ENCODE measurements around the gene KCP.

The KCP gene

DNA sequence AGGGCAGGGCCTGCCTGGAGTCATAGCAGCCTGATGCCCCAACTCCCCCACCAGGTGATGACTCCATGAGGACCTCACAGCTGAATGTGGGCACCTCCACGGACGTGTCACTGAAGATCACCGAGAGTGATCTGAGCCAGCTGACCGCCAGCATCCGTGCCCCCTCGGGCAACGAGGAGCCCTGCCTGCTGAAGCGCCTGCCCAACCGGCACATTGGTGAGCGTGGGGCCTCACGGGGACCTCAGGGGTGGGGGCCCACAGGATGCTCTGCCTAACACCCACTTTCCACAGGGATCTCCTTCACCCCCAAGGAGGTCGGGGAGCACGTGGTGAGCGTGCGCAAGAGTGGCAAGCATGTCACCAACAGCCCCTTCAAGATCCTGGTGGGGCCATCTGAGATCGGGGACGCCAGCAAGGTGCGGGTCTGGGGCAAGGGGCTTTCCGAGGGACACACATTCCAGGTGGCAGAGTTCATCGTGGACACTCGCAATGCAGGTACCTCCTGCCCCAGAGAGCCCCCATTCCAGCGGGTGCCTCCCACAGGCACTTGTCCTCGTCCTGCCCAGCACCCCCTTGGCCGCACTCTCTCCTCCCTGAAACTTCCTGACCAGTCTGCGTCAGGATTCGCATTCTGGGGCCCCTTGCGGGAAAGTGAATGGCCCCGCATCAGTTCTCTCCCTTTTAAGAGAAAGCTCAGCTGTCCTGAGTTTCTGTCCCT, 57.8 kb downstream of the KCP start:
- DNase-seq: no peak

DNA sequence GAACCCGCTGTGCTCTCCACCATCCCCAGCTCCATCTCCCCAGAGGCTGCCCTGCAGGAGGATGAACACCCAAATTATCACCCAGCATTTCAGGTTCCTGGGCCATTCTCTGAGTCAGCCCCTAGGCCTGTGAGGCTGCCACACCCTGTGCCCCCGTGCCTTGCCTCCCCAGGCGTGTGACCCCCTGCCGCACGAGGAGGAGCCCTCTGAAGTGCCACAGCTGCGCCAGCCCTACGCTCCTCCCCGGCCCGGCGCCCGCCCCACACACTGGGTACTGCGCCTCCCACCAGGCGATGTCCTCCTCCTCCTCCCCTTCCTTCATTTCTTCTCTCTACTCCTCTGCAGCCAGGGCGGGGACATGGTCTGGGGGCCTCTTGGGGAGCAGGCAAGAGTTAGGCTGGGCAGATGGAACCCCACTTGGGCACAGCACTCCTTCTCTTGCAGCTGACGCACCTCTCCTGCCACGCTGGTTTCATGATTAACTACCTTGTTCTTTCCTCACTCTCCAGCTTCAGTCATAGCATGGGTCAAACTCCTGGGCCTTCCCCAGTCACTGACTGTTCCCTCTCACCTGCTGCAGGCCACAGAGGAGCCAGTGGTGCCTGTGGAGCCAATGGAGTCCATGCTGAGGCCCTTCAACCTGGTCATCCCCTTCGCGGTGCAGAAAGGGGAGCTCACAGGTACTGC, 60.6 kb downstream of the KCP start:
- no peak for DNase-seq

DNA sequence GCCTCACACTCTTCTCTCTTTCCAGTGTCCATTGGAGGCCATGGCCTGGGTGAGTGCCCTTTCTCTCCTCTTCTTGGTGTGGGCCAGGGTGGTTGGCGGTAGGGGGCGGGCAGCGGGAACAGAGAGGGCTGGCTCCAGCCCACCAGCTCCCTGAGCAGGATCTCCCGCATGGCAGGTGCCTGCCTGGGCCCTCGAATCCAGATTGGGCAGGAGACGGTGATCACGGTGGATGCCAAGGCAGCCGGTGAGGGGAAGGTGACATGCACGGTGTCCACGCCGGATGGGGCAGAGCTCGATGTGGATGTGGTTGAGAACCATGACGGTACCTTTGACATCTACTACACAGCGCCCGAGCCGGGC, 61.4 kb downstream of the KCP start:
- DNase-seq: no peak

DNA sequence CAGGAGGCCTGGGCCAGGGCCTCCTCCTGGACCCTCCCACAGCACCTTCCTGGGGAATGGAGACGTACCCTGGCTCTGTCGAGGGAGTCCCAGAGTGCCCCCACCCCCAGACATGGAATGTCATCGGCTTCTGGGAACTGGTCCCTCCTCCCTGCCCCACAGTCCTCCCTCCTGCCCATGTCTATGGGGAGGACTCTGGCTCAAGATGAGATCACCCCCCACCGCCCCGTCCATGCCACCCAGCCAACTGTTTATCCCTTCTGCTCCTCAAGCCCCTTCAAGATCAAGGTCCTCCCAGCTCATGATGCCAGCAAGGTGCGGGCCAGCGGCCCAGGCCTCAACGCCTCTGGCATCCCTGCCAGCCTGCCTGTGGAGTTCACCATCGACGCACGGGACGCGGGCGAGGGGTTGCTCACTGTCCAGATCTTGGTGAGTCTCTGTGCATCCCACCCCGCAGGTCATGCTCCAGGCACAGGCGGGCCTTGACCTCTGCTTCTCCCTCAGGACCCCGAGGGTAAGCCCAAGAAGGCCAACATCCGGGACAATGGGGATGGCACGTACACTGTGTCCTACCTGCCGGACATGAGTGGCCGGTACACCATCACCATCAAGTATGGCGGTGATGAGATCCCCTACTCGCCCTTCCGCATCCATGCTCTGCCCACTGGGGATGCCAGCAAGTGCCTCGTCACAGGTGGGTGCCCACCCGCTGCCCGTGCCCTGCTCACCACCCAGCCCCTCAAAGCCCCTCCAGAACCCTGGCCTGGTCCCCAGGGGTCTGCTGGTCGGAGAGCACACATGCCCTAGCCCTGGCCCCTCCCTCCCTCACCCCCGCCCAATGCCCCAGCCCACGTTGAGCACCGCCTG, 62.0 kb downstream of the KCP start:
- DNase-seq: no peak

DNA sequence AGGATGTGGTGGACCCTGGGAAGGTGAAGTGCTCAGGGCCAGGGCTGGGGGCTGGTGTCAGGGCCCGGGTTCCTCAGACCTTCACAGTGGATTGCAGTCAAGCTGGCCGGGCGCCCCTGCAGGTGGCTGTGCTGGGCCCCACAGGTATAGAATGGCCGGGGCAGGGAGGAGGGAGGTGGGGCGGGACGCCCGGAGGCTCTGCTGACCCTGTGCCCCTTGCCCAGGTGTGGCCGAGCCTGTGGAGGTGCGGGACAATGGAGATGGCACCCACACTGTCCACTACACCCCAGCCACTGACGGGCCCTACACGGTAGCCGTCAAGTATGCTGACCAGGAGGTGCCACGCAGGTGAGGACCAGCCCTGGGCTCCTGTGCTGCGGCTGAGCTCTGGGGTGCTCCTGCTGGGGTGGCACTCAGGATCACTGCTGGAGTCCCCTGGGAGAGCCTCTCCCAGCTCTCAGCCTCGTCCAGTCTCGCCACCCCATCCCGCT, 62.7 kb downstream of the KCP start:
- no peak for DNase-seq

DNA sequence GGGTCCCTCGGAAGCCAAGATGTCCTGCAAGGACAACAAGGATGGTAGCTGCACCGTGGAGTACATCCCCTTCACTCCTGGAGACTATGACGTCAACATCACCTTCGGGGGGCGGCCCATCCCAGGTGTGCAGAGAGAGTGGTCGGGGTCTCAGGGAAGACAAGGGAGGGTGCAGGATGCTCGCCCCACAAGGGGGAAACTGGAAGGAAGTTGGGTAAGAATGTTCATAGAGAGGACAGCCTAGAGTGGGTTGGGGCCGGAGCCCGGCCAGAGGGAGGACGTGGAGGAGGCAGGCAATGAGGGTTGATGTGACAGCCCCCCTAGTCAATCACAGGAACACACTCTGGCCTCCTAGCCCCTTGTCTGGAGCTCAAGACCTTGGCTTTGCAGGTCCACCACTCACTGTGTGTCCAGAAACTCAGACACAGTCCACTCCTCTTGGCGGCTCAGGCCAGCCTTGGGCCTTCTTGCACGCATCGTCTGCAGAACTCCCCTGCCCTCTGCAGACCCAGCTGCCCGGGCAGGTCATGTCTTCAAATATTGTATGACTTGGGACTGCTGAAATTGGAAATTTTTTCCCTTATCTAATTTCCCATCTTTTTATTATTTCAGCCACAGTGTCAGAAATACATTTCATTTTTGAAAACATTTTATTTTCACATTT, 63.6 kb downstream of the KCP start:
- no peak for DNase-seq

DNA sequence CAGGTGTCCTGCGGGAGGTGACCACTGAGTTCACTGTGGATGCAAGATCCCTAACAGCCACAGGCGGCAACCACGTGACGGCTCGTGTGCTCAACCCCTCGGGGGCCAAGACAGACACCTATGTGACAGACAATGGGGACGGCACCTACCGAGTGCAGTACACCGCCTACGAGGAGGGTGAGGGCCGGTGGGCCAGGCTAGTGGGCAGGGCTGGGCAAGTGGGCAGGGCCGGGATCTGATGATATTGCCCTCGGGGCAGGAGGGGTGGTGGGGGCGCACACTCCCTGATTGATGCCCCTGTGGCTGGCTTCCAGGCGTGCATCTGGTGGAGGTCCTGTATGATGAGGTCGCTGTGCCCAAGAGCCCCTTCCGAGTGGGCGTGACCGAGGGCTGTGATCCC, 64.5 kb downstream of the KCP start:
- no peak for DNase-seq

DNA sequence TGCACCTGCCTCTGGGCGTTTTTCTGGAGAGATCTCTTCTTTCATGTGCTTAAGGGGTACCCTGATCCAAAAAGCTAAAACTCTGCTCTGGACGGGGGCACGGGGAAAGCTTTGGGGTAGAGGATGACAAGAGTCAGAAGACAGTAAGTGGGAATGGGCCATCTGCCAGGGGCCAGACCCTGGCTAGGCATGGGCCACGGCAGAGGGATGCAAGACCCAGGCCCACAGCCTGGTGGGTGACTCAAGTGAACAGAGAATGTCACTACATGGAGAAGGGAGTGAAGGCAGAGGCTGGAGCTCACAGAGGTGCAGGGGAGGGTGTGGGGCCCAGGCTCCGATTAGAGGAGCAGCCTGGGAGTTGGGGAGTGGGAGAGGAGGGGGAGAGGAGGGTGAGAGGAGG, 65.0 kb downstream of the KCP start:
- no peak for DNase-seq

DNA sequence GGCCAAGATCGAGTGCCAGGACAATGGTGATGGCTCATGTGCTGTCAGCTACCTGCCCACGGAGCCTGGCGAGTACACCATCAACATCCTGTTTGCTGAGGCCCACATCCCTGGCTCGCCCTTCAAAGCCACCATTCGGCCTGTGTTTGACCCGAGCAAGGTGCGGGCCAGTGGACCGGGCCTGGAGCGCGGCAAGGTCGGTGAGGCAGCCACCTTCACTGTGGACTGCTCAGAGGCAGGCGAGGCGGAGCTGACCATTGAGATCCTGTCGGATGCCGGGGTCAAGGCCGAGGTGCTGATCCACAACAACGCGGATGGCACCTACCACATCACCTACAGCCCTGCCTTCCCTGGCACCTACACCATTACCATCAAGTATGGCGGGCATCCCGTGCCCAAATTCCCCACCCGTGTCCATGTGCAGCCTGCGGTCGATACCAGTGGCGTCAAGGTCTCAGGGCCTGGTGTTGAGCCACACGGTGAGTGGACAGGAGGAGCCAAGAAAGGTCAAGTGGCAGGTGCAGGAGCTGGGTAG, 65.7 kb downstream of the KCP start:
- no peak for DNase-seq

DNA sequence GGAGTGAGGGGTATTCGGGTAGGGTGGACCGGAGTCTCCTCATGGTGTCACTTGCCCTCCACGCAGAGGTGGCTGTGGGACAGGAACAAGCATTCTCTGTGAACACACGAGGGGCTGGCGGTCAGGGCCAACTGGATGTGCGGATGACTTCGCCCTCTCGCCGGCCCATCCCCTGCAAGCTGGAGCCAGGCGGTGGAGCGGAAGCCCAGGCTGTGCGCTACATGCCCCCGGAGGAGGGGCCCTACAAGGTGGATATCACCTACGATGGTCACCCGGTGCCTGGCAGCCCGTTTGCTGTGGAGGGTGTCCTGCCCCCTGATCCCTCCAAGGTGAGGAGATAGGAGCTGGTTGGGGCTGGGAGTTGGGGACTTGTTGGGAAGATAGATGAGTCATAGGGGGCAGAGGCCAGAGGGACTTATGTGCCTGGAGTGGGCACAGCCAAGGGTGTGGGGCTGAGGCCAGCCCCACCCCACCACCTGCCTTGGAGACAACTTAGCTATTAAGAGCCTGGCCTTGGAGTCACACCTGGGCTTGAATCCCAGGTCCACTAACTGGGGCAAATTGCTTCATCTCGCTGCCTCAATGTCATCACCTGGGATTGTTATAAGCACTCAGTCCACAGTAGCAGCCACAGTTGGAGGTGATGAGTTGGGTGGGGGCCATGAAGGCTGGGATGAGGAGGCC, 66.4 kb downstream of the KCP start:
- no peak for DNase-seq

DNA sequence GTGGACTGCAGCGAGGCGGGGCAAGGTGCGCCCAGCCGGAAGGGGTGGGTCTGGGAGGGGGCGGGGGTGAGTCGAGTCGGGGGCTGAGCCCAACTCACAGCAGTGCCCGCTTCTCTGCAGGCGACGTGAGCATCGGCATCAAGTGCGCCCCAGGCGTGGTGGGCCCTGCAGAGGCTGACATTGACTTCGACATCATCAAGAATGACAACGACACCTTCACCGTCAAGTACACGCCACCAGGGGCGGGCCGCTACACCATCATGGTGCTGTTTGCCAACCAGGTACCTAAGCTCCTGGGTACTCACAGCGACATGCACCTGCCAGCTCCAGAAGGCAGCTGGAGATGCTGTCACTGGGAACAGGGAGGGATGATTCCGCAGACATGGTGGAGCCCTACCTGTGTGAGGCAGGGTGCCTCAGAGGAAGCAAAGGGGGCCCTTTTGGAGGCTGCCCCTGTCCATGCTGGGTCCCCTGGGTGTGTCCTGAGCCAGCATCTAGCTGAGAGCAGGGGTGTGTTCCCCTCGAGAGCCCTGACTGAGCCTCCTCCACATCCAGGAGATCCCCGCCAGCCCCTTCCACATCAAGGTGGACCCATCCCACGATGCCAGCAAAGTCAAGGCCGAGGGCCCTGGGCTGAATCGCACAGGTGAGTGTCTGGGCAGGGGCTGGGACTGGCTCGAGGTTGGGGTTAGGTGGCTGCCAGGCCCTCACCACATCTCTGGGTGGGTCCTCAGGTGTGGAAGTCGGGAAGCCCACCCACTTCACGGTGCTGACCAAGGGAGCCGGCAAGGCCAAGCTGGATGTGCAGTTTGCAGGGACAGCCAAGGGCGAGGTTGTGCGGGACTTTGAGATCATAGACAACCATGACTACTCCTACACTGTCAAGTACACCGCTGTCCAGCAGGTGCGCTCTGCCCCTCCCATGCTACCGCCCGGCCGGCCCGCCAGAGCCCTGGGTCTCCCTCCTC, 67.6 kb downstream of the KCP start:
- DNase-seq: no peak

DNA sequence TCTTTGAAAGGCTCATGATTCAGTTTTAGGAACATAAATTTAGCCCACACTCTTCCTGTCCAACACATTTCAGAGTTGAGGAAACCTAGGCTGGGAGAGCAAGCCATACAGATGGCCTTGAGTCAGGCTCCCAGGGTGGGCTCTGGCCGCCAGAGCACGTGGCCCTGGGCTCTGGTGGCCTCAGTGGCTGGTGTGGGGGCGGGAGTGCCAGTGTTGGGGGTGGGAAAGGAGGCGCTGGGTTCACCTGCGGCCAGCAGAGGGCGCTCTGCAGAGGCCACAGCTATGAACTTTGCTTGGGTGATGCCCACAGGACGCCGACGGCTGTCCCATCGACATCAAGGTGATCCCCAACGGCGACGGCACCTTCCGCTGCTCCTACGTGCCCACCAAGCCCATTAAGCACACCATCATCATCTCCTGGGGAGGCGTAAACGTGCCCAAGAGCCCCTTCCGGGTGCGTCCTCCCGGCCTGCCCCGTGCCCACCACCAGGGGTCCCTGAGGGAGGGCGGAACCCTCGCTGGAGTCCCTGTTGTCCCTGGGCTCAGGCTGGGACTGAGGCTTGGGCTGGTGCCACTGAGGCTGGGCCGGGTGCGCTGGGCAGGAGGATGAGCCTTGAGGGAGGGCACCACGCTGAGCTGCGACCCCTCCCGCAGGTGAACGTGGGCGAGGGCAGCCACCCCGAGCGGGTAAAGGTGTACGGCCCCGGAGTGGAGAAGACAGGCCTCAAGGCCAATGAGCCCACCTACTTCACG, 68.4 kb downstream of the KCP start:
- DNase-seq: peak; percentile 35

DNA sequence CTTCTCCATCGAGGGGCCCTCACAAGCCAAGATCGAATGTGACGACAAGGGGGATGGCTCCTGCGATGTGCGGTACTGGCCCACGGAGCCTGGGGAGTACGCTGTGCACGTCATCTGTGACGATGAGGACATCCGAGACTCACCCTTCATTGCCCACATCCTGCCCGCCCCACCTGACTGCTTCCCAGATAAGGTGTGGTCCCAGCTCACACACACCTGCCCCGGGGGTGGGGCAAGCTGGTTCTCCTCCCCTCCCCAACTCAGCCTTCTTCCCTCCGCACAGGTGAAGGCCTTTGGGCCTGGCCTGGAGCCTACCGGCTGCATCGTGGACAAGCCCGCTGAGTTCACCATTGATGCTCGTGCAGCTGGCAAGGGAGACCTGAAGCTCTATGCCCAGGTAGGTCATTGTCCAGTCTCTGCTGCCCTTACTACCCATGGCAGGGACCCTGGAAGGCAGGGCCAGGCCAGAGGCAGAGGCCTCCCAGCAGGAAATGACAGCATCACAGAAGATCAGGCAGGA, 69.3 kb downstream of the KCP start:
- DNase-seq: no peak

DNA sequence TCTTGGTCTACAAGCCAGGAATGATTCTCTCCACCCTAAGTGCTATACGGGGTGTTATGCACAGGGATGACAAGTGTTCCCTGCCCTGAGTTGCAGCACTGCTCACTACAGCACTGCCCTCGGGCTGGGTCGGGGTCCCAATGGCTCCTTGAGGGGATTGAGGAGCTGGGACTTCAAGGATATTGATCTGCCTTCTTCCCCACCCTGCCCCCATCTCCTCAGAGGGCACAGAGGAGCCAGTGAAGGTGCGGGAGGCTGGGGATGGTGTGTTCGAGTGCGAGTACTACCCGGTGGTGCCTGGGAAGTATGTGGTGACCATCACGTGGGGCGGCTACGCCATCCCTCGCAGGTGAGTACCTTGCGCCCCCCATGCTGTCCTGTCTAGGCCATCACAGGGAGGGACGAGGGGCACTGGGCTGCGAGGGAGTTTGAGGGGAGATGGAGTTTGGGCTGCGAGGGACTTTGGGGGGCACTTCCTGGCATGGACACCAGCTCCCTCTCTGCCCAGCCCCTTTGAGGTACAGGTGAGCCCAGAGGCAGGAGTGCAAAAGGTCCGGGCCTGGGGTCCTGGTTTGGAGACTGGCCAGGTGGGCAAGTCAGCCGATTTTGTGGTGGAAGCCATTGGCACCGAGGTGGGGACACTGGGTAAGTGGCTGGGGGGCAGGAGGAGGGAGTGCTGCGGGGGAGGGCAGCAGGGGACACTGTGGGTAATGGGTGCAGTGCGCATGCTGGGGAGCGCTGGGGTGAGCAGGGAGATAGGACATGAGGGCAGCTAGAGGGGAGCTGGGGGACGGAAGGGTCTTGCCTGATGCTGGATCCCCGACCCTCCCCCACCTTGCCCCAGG, 70.0 kb downstream of the KCP start:
- no peak for DNase-seq

DNA sequence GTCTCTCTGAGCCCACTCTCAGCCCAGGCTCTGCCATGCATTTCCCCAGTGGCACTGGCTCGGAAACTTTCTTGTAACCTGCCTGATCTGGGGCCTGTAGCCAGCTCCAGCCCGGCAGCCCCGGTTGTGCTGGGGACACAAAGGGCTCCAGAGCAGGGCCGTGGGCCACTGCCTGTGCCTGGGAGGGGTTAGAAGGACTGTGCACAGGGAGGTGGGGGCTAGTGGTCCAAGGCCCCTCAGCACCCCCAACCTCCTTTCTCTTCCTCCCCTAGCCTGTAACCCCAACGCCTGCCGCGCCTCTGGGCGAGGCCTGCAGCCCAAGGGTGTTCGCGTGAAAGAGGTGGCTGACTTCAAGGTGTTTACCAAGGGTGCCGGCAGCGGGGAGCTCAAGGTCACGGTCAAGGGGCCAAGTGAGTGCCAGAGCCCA, 70.7 kb downstream of the KCP start:
- no peak for DNase-seq

DNA sequence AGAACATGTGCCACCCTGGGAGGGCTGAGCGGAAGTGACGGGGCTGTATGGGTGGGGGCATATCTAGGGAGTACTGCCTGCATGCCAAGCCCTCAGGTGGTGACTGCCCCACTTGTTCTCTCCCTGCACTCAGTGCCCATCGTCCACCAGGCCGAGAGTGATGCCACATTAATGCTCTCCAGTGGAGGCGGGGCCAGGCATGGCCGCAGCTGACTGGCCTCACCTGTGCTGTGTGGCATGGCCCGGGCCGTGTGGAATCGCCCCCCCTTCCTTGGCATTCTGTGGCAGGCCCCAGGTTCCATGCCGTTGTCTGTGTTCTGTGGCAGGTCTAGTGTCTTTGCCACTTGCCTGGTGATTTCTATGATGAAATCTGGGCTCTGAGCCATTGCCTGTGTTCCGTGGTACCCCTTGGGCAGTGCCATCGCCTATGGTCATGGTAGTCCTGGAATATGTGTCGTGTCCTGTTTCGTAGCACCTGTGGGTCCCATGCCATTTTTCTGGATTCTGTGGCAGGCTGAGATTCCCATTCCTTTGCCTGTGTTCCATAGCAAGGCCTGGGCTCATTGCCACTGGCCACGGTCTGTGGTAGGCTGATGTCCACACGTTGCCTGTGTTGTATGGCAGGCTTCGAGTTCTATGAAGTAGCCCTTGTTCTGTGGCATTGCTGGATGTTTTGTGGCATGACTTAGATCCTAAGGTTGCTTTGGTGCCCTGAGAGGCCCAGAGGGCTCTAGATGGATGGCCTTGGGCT, 71.4 kb downstream of the KCP start:
- DNase-seq: no peak

DNA sequence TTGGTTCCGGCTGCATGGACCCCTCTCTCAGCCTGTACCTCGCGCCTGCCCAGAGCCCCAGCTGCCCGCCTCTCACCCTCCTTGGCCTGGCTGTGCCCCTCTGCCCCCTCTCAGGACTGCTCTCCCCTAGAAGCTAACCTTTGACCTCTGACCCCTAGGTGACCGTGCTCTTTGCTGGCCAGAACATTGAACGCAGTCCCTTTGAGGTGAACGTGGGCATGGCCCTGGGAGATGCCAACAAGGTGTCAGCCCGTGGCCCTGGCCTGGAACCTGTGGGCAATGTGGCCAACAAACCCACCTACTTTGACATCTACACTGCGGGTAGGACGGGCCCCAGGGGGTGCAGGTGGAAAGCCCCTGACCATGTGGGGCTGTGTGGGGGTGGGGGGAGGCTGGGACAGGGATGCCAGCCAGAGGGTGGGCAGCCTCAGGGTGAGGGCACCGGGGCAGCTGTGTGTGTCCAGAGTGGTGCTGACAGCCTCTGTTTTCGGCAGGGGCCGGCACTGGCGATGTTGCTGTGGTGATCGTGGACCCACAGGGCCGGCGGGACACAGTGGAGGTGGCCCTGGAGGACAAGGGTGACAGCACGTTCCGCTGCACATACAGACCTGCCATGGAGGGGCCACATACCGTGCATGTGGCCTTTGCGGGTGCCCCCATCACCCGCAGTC, 72.3 kb downstream of the KCP start:
- no peak for DNase-seq

DNA sequence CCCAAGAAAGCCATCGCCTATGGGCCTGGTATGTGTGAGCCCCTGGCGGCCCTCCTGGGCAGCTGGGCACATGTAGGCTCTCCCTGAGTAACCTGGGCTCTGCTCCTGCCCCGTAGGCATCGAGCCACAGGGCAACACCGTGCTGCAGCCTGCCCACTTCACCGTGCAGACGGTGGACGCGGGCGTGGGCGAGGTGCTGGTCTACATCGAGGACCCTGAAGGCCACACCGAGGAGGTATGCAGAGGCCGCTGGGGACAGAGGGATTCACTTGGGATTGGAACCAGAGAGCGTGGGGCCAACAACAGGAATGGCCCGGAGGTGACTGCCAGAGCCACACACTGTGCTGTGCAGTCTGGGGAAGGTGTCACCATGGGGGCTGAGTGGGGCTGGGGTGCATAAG, 73.0 kb downstream of the KCP start:
- DNase-seq: no peak
